ENCODE measurements around the gene BHLHE41. TPM values are rescaled to one million over a fixed set of nuclear protein-coding genes. Genes with fewer than 3 reads are reported as not detected.

Gene BHLHE41
- total RNA-seq, 1 donor from 2014 or later = 5.2 TPM

GRCh38 chr12:26108915-26109314, 15.9 kb downstream of the BHLHE41 start:
- no peak for TF ChIP-seq CTCF (conservative IDR thresholded peaks at IDR 0.05; ENCODE audit: low read depth, low read length)
- no peak overlapping the region for H3K4me3 ChIP-seq (ENCODE audit: low read depth, low read length)
- DNase-seq (ENCODE audit: low read depth) = no peak

GRCh38 chr12:26106347-26106746, 18.5 kb downstream of the BHLHE41 start:
- TF ChIP-seq CTCF (conservative IDR thresholded peaks at IDR 0.05; ENCODE audit: low read depth, low read length) = no peak
- no peak for DNase-seq (ENCODE audit: low read depth)
- H3K4me3 ChIP-seq (ENCODE audit: low read depth, low read length) = no peak overlapping the region

- TF ChIP-seq CTCF (conservative IDR thresholded peaks at IDR 0.05; ENCODE audit: low read depth, low read length) = no peak
- DNase-seq (ENCODE audit: low read depth) = no peak
- no peak overlapping the region for H3K4me3 ChIP-seq (ENCODE audit: low read depth, low read length)
These were observed 21.9 kb downstream of the BHLHE41 start for GRCh38 chr12:26102953-26103352.

DNA sequence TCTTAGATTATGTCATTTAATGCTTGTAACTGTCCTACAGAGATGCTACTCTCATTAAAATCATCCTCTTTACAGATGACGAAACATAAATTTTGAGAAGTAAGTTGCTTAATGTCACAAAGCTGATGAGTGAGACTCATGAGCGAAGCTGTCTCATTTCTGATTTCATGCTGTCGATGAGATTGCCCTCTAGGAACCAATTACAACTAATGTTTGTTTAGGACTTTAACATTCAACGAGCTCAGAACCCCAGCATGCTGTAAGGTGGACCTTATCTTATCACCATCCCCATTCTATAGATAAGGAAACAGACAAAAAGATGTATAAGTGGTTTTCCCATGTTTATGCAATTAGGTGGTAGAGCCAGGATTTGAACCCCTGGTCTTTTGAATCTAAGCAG, 23.1 kb downstream of the BHLHE41 start:
- no peak for DNase-seq (ENCODE audit: low read depth)
- TF ChIP-seq CTCF (conservative IDR thresholded peaks at IDR 0.05; ENCODE audit: low read depth, low read length) = no peak
- H3K4me3 ChIP-seq (ENCODE audit: low read depth, low read length) = no peak overlapping the region

DNA sequence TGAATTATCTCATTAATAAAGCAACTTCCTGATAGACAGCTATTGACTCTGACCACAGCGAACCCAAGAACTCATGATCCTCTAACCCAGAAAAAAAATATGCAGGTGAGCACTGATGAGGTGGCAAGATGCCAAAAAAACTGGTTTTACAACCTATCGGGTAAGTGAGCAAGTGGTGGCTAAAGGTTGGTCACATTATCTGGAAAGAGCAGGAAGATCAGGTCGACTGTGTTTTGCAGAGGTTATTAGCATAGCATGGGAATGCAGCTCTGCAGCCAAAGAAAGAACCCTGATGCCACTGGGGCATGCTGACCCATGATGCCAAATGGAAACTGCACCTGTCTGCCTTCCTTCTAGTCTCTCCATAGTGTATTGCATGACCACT, 23.5 kb downstream of the BHLHE41 start:
- DNase-seq (ENCODE audit: low read depth) = no peak
- H3K4me3 ChIP-seq (ENCODE audit: low read depth, low read length) = no peak overlapping the region
- TF ChIP-seq CTCF (conservative IDR thresholded peaks at IDR 0.05; ENCODE audit: low read depth, low read length) = no peak

- no peak overlapping the region for H3K4me3 ChIP-seq (ENCODE audit: low read depth, low read length)
- no peak for TF ChIP-seq CTCF (conservative IDR thresholded peaks at IDR 0.05; ENCODE audit: low read depth, low read length)
- no peak for DNase-seq (ENCODE audit: low read depth)
These were observed 24.0 kb downstream of the BHLHE41 start for GRCh38 chr12:26100666-26101349.

All from epithelial cell of proximal tubule (primary cell).